Naive thymus-derived CD4-positive, alpha-beta T cell (primary cell): ENCODE data around the gene SLC22A31. TPM values are rescaled to one million over a fixed set of nuclear protein-coding genes. Genes with fewer than 3 reads are reported as not detected.

ENCODE experiments used
- ATAC-seq: fragments of 150-1000 bp; cut with Tn5 transposase; 2 replicates; pipeline ENCODE4 v1.10.0; 2021; ENCODE audit warnings: mild to moderate bottlenecking, moderate library complexity
- CTCF ChIA-PET: fragments of 350-600 bp; sonication (Branson Sonifier 250); formaldehyde crosslinking; loops from one replicate; lab custom pipeline; 2021; ENCODE audit warnings: antibody characterized with exemption; lab: Charles Lee
- POLR2A ChIA-PET: fragments of 350-600 bp; sonication (Branson Sonifier 250); formaldehyde crosslinking; loops from one replicate; lab custom pipeline; 2021; ENCODE audit warnings: antibody characterized with exemption, inconsistent platforms; lab: Charles Lee
- DNase-seq, 9 donors: peaks; one replicate each; pipeline versions ENCODE4 v3.0.0 to v3.0.0-alpha.2; 2020 to 2022; ENCODE audit warnings: mixed read lengths in 1 of 9
- H3K27ac ChIP-seq: one replicate; pipeline ENCODE4 v1.7.0; 2013; ENCODE audit warnings: mild to moderate bottlenecking, low read depth, low read length, moderate library complexity
- H3K27me3 ChIP-seq, 2 donors: one replicate each; pipeline ENCODE4 v1.7.0; 2013; ENCODE audit warnings: low read length in 2 of 2, mild to moderate bottlenecking in 2 of 2, moderate library complexity in 2 of 2; ENCODE audit not compliant: control insufficient read depth in 2 of 2, insufficient read depth in 2 of 2
- H3K36me3 ChIP-seq, 3 experiments: 1 replicate in 2 of 3; 2 replicates in 1 of 3; pipeline ENCODE4 v1.7.0; 2013; ENCODE audit warnings: low read length in 3 of 3, mild to moderate bottlenecking in 3 of 3, moderate library complexity in 1 of 3; ENCODE audit not compliant: insufficient read depth in 3 of 3, control insufficient read depth in 2 of 3
- H3K4me1 ChIP-seq, 2 donors: one replicate each; pipeline ENCODE4 v1.7.0; 2013; ENCODE audit warnings: low read length in 2 of 2, mild to moderate bottlenecking in 2 of 2, moderate library complexity in 1 of 2; ENCODE audit not compliant: control insufficient read depth in 2 of 2, insufficient read depth in 2 of 2
- H3K4me3 ChIP-seq: 2 replicates; pipeline ENCODE4 v1.7.0; 2013; ENCODE audit warnings: mild to moderate bottlenecking, low read length
- H3K9me3 ChIP-seq, 3 experiments: 1 replicate in 2 of 3; 2 replicates in 1 of 3; pipeline ENCODE4 v1.7.0; 2013; ENCODE audit warnings: low read length in 3 of 3; ENCODE audit not compliant: control insufficient read depth in 2 of 3
- H3K27ac Mint-ChIP-seq, 9 donors: one replicate each; pipeline ENCODE4 v1.8.0; 2020 to 2022; ENCODE audit warnings: mixed read lengths in 9 of 9, mild to moderate bottlenecking in 8 of 9, moderate library complexity in 5 of 9, inconsistent platforms in 2 of 9
- H3K27me3 Mint-ChIP-seq, 5 donors: one replicate each; pipeline ENCODE4 v1.8.0; 2021 to 2022; ENCODE audit warnings: mixed read lengths in 5 of 5, mild to moderate bottlenecking in 1 of 5
- H3K36me3 Mint-ChIP-seq, 5 donors: one replicate each; pipeline ENCODE4 v1.8.0; 2020 to 2022; ENCODE audit warnings: mixed read lengths in 5 of 5, mild to moderate bottlenecking in 3 of 5, inconsistent platforms in 1 of 5
- H3K4me1 Mint-ChIP-seq, 7 donors: one replicate each; pipeline ENCODE4 v1.8.0; 2020 to 2022; ENCODE audit warnings: mixed read lengths in 7 of 7, mild to moderate bottlenecking in 3 of 7, inconsistent platforms in 1 of 7
- H3K4me3 Mint-ChIP-seq, 10 donors: one replicate each; pipeline ENCODE4 v1.8.0; 2020 to 2022; ENCODE audit warnings: mild to moderate bottlenecking in 10 of 10, mixed read lengths in 10 of 10, moderate library complexity in 6 of 10, inconsistent platforms in 2 of 10
- H3K9me3 Mint-ChIP-seq, 11 donors: one replicate each; pipeline ENCODE4 v1.8.0; 2020 to 2022; ENCODE audit warnings: mixed read lengths in 11 of 11, mild to moderate bottlenecking in 4 of 11, inconsistent platforms in 1 of 11, moderate library complexity in 1 of 11
- intact Hi-C, 2 donors: fragments of 100-400 bp; cut with micrococcal nuclease; formaldehyde crosslinking; loops; one replicate each; pipeline ENCODE4 v1.15.1; 2023
- polyA plus RNA-seq, 2 donors: library from polyadenylated mRNA; unstranded; fragments of 300-500 nt; fragmentation: Illumina TruSeq; gene quantifications; one replicate each; pipeline ENCODE4 v1.2.3, GENCODE V29; 2021
- total RNA-seq, 6 experiments: library from RNA in 5 of 6; stranded (reverse) in 5 of 6; gene quantifications; 1 replicate in 5 of 6; 2 replicates in 1 of 6; pipeline ENCODE4 v1.2.3 and lab custom pipeline; 2021 to 2026

Gene SLC22A31
- total and polyA plus RNA-seq, 7 experiments from 2014 or later = 0.33 to 4.4 (median 1.8) TPM

GRCh38 chr16:89200850-89201411 lies 594 bp upstream of the SLC22A31 start:
- peak overlapping the region in 1 of 9 donors; percentile 55 for H3K27ac Mint-ChIP-seq
- Histone ChIP-seq H3K9me3 (no peaks in the 10 kb centered on the region), H3K36me3 (no peaks in the 10 kb centered on the region), H3K27ac (no peak overlapping the region), H3K27me3 (peaks cover 0 to 4% of the 10 kb centered on the region in 2 donors), H3K4me1 (peaks cover 0 to 9% of the 10 kb centered on the region in 2 donors), H3K4me3 (no peak overlapping the region)
- peaks cover 0 to 7% (median 2%) of the 10 kb centered on the region in 11 donors for H3K9me3 Mint-ChIP-seq
- H3K4me1 Mint-ChIP-seq = peaks cover 0 to 22% (median 9%) of the 10 kb centered on the region in 7 donors
- peak overlapping the region; percentile 40 to 70 (median 58) for H3K4me3 Mint-ChIP-seq
- DNase-seq (no peak), ATAC-seq (no peak)
- ChIA-PET CTCF (no interaction called here), POLR2A (no interaction called here)
- H3K27me3 Mint-ChIP-seq = peaks cover 18 to 46% (median 34%) of the 10 kb centered on the region in 5 donors
- intact Hi-C loops = loop anchor here (1.0 to 5.0 kb wide), 7 partner anchors 8 to 84 kb away; partner anchors contain the start of genes CDH15 (in 2 of the 2) and ZNF778 (in 1 of the 2)
- H3K36me3 Mint-ChIP-seq = peaks cover 0 to 6% (median 0%) of the 10 kb centered on the region in 5 donors

- DNase-seq = no peak
- no peak overlapping the region for H3K27ac Mint-ChIP-seq
These were observed 855 bp downstream of the SLC22A31 start for GRCh38 chr16:89199241-89200123.

GRCh38 chr16:89198417-89199240 lies 1.7 kb downstream of the SLC22A31 start:
- H3K27ac Mint-ChIP-seq = no peak overlapping the region
- no peak for ATAC-seq
- ChIA-PET POLR2A (no interaction called here), CTCF (interaction anchor here (1.1 kb wide), 1 partner anchor 12 kb away, joined by 3 read pairs; no protein-coding TSS in a partner anchor)
- no peaks in the 10 kb centered on the region for H3K9me3 ChIP-seq
- DNase-seq = no peak
- peaks cover 0 to 6% (median 0%) of the 10 kb centered on the region in 5 donors for H3K36me3 Mint-ChIP-seq
- H3K4me3 ChIP-seq = no peak overlapping the region
- H3K27me3 Mint-ChIP-seq = peaks cover 12 to 31% (median 20%) of the 10 kb centered on the region in 5 donors
- H3K4me1 ChIP-seq = peaks cover 0 to 9% of the 10 kb centered on the region in 2 donors
- H3K27ac ChIP-seq = no peak overlapping the region
- H3K4me1 Mint-ChIP-seq = peaks cover 0 to 22% (median 9%) of the 10 kb centered on the region in 7 donors
- H3K4me3 Mint-ChIP-seq = no peak overlapping the region
- H3K27me3 ChIP-seq = peaks cover 0 to 4% of the 10 kb centered on the region in 2 donors
- H3K9me3 Mint-ChIP-seq = peaks cover 0 to 7% (median 2%) of the 10 kb centered on the region in 11 donors
- no peaks in the 10 kb centered on the region for H3K36me3 ChIP-seq
- intact Hi-C loops = no loop called here

More at GRCh38 chr16:89199241-89200123, 855 bp downstream of the SLC22A31 start:
- Mint-ChIP-seq H3K36me3 (peaks cover 0 to 6% (median 0%) of the 10 kb centered on the region in 5 donors), H3K9me3 (peaks cover 0 to 7% (median 2%) of the 10 kb centered on the region in 11 donors), H3K4me1 (peaks cover 0 to 22% (median 9%) of the 10 kb centered on the region in 7 donors), H3K27me3 (peaks cover 18 to 40% (median 28%) of the 10 kb centered on the region in 5 donors), H3K4me3 (peak overlapping the region in 7 of 10 donors; percentile 29 to 74 (median 49))
- H3K9me3 ChIP-seq = no peaks in the 10 kb centered on the region
- CTCF ChIA-PET = no interaction called here
- intact Hi-C loops = loop anchor here in 1 of 2 donors (2.0 to 5.0 kb wide), 2 partner anchors 29 to 82 kb away; partner anchors contain the start of gene CDH15
- H3K27me3 ChIP-seq = peaks cover 0 to 4% of the 10 kb centered on the region in 2 donors
- no peak for ATAC-seq
- peaks cover 0 to 9% of the 10 kb centered on the region in 2 donors for H3K4me1 ChIP-seq
- H3K27ac ChIP-seq = no peak overlapping the region
- no peaks in the 10 kb centered on the region for H3K36me3 ChIP-seq
- POLR2A ChIA-PET = no interaction called here
- no peak overlapping the region for H3K4me3 ChIP-seq

GRCh38 chr16:89197633-89198416 lies 2.5 kb downstream of the SLC22A31 start:
- POLR2A ChIA-PET = no interaction called here
- Histone ChIP-seq H3K27ac (no peak overlapping the region), H3K36me3 (no peaks in the 10 kb centered on the region), H3K4me1 (peaks cover 0 to 9% of the 10 kb centered on the region in 2 donors), H3K9me3 (no peaks in the 10 kb centered on the region), H3K4me3 (no peak overlapping the region), H3K27me3 (peaks cover 0 to 4% of the 10 kb centered on the region in 2 donors)
- intact Hi-C loops = no loop called here
- ATAC-seq = no peak
- Mint-ChIP-seq H3K27me3 (peaks cover 3 to 23% (median 12%) of the 10 kb centered on the region in 5 donors), H3K27ac (no peak overlapping the region), H3K9me3 (peaks cover 0 to 3% (median 0%) of the 10 kb centered on the region in 11 donors), H3K4me1 (peaks cover 0 to 18% (median 3%) of the 10 kb centered on the region in 7 donors), H3K4me3 (no peak overlapping the region), H3K36me3 (peaks cover 0 to under 1% (median 0%) of the 10 kb centered on the region in 5 donors)
- DNase-seq = no peak
- CTCF ChIA-PET = interaction anchor here (1.1 kb wide), 1 partner anchor 13 kb away, joined by 3 read pairs; no protein-coding TSS in a partner anchor

- ChIA-PET POLR2A (no interaction called here), CTCF (no interaction called here)
- no peak overlapping the region for H3K4me3 ChIP-seq
- no peak for DNase-seq
- Mint-ChIP-seq H3K36me3 (no peaks in the 10 kb centered on the region), H3K4me1 (peaks cover 0 to 11% (median 0%) of the 10 kb centered on the region in 7 donors), H3K4me3 (no peak overlapping the region), H3K27ac (no peak overlapping the region), H3K9me3 (no peaks in the 10 kb centered on the region), H3K27me3 (peaks cover 0 to 16% (median 9%) of the 10 kb centered on the region in 5 donors)
- ATAC-seq = no peak
- no peaks in the 10 kb centered on the region for H3K9me3 ChIP-seq
- no peak overlapping the region for H3K27ac ChIP-seq
- no peaks in the 10 kb centered on the region for H3K36me3 ChIP-seq
- peaks cover 0 to 9% of the 10 kb centered on the region in 2 donors for H3K4me1 ChIP-seq
- H3K27me3 ChIP-seq = no peaks in the 10 kb centered on the region
- intact Hi-C loops = no loop called here
These were observed 3.2 kb downstream of the SLC22A31 start for GRCh38 chr16:89197033-89197632.
